Choroid plexus epithelial cell (primary cell): Measurements from ENCODE around the gene GVQW3.

Experiments
- DNase-seq: peaks from one replicate; pipeline ENCODE4 v3.0.0-alpha.2; 2010; ENCODE audit warnings: low read depth
- H3K4me3 ChIP-seq: 2 replicates; pipeline ENCODE4 v1.5.1; 2011; ENCODE audit warnings: low read depth, mild to moderate bottlenecking, control low read depth, low read length, moderate library complexity
- CTCF ChIP-seq: conservative IDR thresholded peaks from 2 replicates; pipeline ENCODE4 v1.5.1; 2011; ENCODE audit warnings: low read depth, mild to moderate bottlenecking, control low read depth, inconsistent platforms, low read length, moderate library complexity

Gene GVQW3

GRCh38 chr11:76380159-76380976, 755 bp upstream of the GVQW3 start:
- H3K4me3 ChIP-seq: peak overlapping the region; percentile 86
- peak; percentile 18 for DNase-seq
- no peak for TF ChIP-seq CTCF

DNA sequence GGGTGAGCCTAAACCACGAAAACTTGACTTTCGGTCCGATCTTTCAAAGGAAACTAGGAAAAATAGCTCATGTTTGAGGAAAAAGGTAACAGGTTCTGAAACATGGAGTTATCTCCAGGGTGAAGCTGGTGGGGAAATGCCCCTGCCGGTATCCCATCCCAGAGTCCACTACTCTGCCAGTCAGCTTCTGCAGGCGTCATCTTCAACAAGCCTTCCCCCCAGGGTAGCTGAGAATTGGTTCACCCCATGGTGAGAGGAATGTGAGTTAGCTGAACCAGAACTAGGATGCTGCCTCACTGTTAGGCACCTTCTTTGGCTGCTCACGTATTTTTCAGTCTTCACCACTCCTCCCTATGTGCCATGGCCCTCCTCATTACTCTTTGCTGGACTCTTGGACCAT, 1.1 kb downstream of the GVQW3 start:
- no peak overlapping the region for H3K4me3 ChIP-seq
- TF ChIP-seq CTCF: no peak
- DNase-seq: no peak

DNA sequence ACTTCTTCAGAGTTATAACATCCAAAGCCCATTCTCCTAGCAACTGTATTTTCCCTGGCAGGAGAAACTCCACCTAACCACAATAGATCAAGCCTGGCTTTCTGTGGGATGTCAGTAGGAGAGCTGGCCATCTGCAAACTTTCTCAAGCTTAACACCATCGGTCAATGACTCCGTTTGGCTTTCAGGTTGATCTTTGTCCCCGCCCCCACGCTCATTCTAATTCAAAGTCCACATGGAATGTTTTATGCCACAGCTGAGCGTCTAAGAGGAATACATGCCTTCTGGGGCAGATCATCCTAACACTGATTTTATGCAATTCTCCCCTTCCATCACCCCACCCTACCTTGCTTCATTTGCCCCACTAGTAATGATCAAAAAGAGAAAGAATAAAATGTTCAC, 4.8 kb downstream of the GVQW3 start:
- DNase-seq: no peak
- TF ChIP-seq CTCF: no peak
- no peak overlapping the region for H3K4me3 ChIP-seq

DNA sequence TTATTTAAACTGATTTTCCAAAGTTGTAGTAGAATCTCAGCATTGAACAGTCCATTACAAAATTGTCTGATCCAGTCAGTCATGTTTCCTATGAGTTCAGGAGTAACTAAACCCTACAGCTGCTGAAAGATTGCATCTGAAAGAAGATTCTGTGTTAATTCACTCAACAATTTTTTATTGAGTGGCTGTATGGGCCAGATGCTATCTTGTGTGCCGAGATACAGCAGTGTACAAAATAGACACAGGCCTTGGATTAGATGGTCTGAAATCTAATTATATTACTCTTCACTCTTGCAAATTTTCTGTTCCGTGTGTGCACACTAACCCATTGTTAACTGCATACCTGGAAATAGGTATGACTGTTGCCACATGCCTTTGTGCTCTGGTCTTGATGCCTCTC, 7.3 kb downstream of the GVQW3 start:
- no peak overlapping the region for H3K4me3 ChIP-seq
- no peak for DNase-seq
- no peak for TF ChIP-seq CTCF

- no peak for TF ChIP-seq CTCF
- H3K4me3 ChIP-seq: no peak overlapping the region
- no peak for DNase-seq
Observed at GRCh38 chr11:76391021-76391420, 9.9 kb downstream of the GVQW3 start.

GRCh38 chr11:76391811-76392475, 10.8 kb downstream of the GVQW3 start:
- DNase-seq: no peak
- H3K4me3 ChIP-seq: no peak overlapping the region
- no peak for TF ChIP-seq CTCF

DNA sequence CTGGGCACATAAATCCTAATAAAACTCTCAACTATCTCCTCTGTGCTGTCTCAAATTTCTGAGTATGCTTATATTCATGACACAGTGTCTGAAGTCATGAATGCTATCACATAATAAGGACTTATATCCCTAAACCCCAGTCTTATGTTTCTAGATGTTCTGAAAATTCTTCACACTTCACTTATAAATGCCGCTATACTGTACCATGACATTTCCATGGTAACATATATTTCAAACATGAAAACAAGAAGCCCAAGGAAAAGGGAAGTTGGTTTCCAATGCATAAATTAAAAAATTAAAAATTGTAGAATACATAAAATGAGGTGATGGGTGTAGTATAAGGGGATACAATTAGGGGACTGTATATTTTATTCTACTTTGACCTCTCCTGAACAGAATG, 11.7 kb downstream of the GVQW3 start:
- no peak for DNase-seq
- no peak for TF ChIP-seq CTCF
- H3K4me3 ChIP-seq: no peak overlapping the region
